SU-DHL-6 (cell line): ENCODE measurements around the gene FAM184B.

ENCODE experiments used
- H2AFZ ChIP-seq: fragments of 200-600 bp; sonication (generic); 2 replicates; pipeline ENCODE4 v1.6.1; 2014; ENCODE audit warnings: low read depth, mild to moderate bottlenecking, moderate library complexity, mixed read lengths, antibody characterized with exemption, low read length; ENCODE audit not compliant: severe bottlenecking
- H3F3A ChIP-seq: fragments of 200-600 bp; shearing (Covaris generic); 2 replicates; pipeline ENCODE4 v1.6.0; 2016; ENCODE audit warnings: antibody characterized with exemption, mild to moderate bottlenecking; ENCODE audit not compliant: insufficient read depth
- H3K27ac ChIP-seq: fragments of 200-600 bp; sonication (generic); 2 replicates; pipeline ENCODE4 v1.5.1; 2016; ENCODE audit warnings: low read depth, mild to moderate bottlenecking, low read length, moderate library complexity, mixed read lengths
- H3K27me3 ChIP-seq: fragments of 200-600 bp; sonication (generic), shearing (Covaris generic); 2 replicates; pipeline ENCODE4 v1.6.0; 2014; ENCODE audit warnings: mild to moderate bottlenecking, low read length
- H3K36me3 ChIP-seq: fragments of 200-600 bp; sonication (generic); 2 replicates; pipeline ENCODE4 v1.6.1; 2014; ENCODE audit warnings: mild to moderate bottlenecking, low read length, mixed read lengths
- H3K4me2 ChIP-seq: fragments of 300-600, 200-600 bp; shearing (Covaris generic), sonication (generic); 2 replicates; pipeline ENCODE4 v1.6.0; 2014; ENCODE audit warnings: low read length, low read depth, mild to moderate bottlenecking; ENCODE audit not compliant: poor library complexity, severe bottlenecking
- H3K4me3 ChIP-seq: fragments of 200-600 bp; sonication (generic); 2 replicates; pipeline ENCODE4 v1.5.1; 2014; ENCODE audit warnings: antibody characterized with exemption, low read length, mild to moderate bottlenecking, mixed read lengths; ENCODE audit not compliant: insufficient read depth, poor library complexity, severe bottlenecking
- H3K79me2 ChIP-seq: fragments of 200-600 bp; sonication (generic); 2 replicates; pipeline ENCODE4 v1.6.1; 2014; ENCODE audit warnings: mild to moderate bottlenecking, low read length, moderate library complexity; ENCODE audit not compliant: insufficient read depth
- H3K9ac ChIP-seq: fragments of 200-600 bp; sonication (generic); 2 replicates; pipeline ENCODE4 v1.7.0; 2014; ENCODE audit warnings: mild to moderate bottlenecking, low read length
- H3K9me2 ChIP-seq: fragments of 200-600 bp; sonication (generic); replicated peaks from 2 replicates; pipeline ENCODE4 v1.6.1; 2014; ENCODE audit warnings: low read length; ENCODE audit not compliant: insufficient read depth
- H3K9me3 ChIP-seq: fragments of 200-600 bp; sonication (generic); 2 replicates; pipeline ENCODE4 v1.6.1; 2014; ENCODE audit warnings: low read length, mixed read lengths; ENCODE audit not compliant: insufficient read depth
- H4K20me1 ChIP-seq: fragments of 200-600 bp; sonication (generic); 2 replicates; pipeline ENCODE4 v1.6.1; 2014; ENCODE audit warnings: low read depth, mild to moderate bottlenecking, antibody characterized with exemption, low read length, moderate library complexity, mixed read lengths
- EZH2phosphoT487 ChIP-seq: fragments of 200-600 bp; sonication (generic), shearing (Covaris generic); conservative IDR thresholded peaks from 2 replicates; pipeline ENCODE4 v1.6.1; 2018; ENCODE audit warnings: mild to moderate bottlenecking, antibody characterized with exemption, low read length, moderate library complexity, mixed read lengths
- TF ChIP-seq, protein P1 (sequence below): fragments of 200-600 bp; sonication (generic); IDR thresholded peaks from one replicate; pipeline ENCODE4 v1.5.1; 2017; ENCODE audit warnings: antibody characterized with exemption, mild to moderate bottlenecking, low read length, moderate library complexity; ENCODE audit not compliant: insufficient read depth, poor library complexity, severe bottlenecking

Gene FAM184B

DNA sequence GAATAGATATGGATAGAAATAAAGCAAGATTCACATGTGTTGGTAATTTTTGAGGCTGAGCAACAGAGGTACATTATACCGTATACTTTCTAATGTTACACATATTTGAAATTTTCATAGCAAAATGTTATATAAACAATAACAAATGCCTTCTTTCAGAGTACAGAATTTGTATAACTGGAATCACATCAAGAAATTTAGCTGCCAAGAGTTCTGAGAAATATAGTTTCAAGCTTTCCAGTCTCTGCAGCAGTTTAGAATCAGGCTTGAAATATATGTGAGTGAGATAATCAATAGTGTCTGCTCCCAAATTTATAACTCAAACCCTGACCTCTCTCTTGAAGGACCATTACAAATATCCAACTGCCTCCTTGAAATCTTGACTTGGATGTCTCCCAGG lies 23.8 kb downstream of the FAM184B start:
- Histone ChIP-seq H3K9ac (no peak overlapping the region), H3K4me3 (no peak overlapping the region), H3K9me3 (no peaks in the 10 kb centered on the region), H3K27me3 (no peaks in the 10 kb centered on the region), H4K20me1 (no peaks in the 10 kb centered on the region), H3F3A (no peaks in the 10 kb centered on the region), H3K9me2 (no peaks in the 10 kb centered on the region), H2AFZ (no peak overlapping the region), H3K27ac (no peak overlapping the region), H3K4me2 (no peak overlapping the region), H3K36me3 (no peaks in the 10 kb centered on the region), H3K79me2 (no peaks in the 10 kb centered on the region)
- no peak for TF ChIP-seq EZH2phosphoT487
- TF ChIP-seq, protein P1, sequence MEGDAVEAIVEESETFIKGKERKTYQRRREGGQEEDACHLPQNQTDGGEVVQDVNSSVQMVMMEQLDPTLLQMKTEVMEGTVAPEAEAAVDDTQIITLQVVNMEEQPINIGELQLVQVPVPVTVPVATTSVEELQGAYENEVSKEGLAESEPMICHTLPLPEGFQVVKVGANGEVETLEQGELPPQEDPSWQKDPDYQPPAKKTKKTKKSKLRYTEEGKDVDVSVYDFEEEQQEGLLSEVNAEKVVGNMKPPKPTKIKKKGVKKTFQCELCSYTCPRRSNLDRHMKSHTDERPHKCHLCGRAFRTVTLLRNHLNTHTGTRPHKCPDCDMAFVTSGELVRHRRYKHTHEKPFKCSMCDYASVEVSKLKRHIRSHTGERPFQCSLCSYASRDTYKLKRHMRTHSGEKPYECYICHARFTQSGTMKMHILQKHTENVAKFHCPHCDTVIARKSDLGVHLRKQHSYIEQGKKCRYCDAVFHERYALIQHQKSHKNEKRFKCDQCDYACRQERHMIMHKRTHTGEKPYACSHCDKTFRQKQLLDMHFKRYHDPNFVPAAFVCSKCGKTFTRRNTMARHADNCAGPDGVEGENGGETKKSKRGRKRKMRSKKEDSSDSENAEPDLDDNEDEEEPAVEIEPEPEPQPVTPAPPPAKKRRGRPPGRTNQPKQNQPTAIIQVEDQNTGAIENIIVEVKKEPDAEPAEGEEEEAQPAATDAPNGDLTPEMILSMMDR, result no peak

- H3K9me2 ChIP-seq, result no peaks in the 10 kb centered on the region
- no peaks in the 10 kb centered on the region for H3K9me3 ChIP-seq
- H3K27me3 ChIP-seq, result no peaks in the 10 kb centered on the region
- H4K20me1 ChIP-seq, result no peaks in the 10 kb centered on the region
- no peaks in the 10 kb centered on the region for H3K79me2 ChIP-seq
- H3F3A ChIP-seq, result no peaks in the 10 kb centered on the region
- H3K36me3 ChIP-seq, result no peaks in the 10 kb centered on the region
- no peak overlapping the region for H3K27ac ChIP-seq
- no peak overlapping the region for H3K4me2 ChIP-seq
- TF ChIP-seq EZH2phosphoT487, result no peak
- TF ChIP-seq, protein P1, result no peak
- H3K4me3 ChIP-seq, result no peak overlapping the region
- H2AFZ ChIP-seq, result no peak overlapping the region
- H3K9ac ChIP-seq, result no peak overlapping the region
Observed at GRCh38 chr4:17753646-17754045, 27.8 kb downstream of the FAM184B start.

GRCh38 chr4:17740702-17741101 lies 40.7 kb downstream of the FAM184B start:
- no peak overlapping the region for H2AFZ ChIP-seq

More at GRCh38 chr4:17740702-17741101, 40.7 kb downstream of the FAM184B start:
- Histone ChIP-seq H3F3A (no peaks in the 10 kb centered on the region), H3K27ac (no peak overlapping the region), H3K36me3 (no peaks in the 10 kb centered on the region), H3K79me2 (no peaks in the 10 kb centered on the region), H3K9ac (no peak overlapping the region), H3K4me2 (no peak overlapping the region), H3K27me3 (no peaks in the 10 kb centered on the region), H3K9me3 (no peaks in the 10 kb centered on the region), H3K4me3 (no peak overlapping the region), H4K20me1 (no peaks in the 10 kb centered on the region), H3K9me2 (no peaks in the 10 kb centered on the region)
- TF ChIP-seq, protein P1, result no peak
- no peak for TF ChIP-seq EZH2phosphoT487
